ENCODE measurements around the gene MAEA.

DNA sequence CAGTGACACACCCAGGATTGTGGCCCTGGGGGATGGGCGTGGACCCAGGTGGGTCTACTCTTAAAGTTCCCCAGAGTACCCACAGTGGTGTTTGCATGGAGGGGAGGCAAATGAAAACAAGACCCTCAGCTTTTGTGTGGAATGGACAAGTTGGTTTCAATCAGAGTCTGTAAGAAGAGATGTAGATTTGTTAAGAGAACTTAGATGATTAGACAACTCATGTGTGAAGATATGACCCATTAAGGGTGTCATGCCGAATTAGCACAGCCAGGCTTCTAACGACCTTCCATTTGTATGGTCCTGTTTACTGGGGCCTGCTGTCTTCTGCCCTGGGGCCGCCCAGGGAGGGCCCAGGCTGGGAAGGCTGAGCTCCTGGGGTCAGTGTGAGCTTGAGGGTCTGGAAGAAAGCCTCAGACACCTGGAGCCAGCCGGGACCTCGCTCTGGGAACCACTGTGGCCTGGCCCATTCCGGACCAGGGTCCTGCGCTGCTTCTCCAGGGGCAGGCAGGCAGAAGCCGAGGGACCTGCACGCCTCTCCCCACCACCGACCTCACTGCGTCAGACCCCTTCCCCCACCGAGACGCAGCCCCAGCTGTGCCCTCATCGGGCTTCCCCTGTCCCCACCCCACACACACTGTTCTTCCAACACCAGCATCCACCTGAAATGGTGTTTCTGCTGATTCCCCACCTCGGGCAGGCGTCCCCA, 77.7 kb downstream of the MAEA start:
- TF ChIP-seq, protein P1, sequence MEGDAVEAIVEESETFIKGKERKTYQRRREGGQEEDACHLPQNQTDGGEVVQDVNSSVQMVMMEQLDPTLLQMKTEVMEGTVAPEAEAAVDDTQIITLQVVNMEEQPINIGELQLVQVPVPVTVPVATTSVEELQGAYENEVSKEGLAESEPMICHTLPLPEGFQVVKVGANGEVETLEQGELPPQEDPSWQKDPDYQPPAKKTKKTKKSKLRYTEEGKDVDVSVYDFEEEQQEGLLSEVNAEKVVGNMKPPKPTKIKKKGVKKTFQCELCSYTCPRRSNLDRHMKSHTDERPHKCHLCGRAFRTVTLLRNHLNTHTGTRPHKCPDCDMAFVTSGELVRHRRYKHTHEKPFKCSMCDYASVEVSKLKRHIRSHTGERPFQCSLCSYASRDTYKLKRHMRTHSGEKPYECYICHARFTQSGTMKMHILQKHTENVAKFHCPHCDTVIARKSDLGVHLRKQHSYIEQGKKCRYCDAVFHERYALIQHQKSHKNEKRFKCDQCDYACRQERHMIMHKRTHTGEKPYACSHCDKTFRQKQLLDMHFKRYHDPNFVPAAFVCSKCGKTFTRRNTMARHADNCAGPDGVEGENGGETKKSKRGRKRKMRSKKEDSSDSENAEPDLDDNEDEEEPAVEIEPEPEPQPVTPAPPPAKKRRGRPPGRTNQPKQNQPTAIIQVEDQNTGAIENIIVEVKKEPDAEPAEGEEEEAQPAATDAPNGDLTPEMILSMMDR (IDR thresholded peaks at IDR 0.05): no peak
- TF ChIP-seq POLR2A (IDR thresholded peaks at IDR 0.05): no peak
